UCSD-AML1 (cell line): ENCODE measurements around the gene CRACR2B.

Experiments used
- DNase-seq: peaks from one replicate; lab custom pipeline; 2025; ENCODE audit not compliant: unreplicated experiment; lab: John Stamatoyannopoulos, UW

Gene CRACR2B

DNA sequence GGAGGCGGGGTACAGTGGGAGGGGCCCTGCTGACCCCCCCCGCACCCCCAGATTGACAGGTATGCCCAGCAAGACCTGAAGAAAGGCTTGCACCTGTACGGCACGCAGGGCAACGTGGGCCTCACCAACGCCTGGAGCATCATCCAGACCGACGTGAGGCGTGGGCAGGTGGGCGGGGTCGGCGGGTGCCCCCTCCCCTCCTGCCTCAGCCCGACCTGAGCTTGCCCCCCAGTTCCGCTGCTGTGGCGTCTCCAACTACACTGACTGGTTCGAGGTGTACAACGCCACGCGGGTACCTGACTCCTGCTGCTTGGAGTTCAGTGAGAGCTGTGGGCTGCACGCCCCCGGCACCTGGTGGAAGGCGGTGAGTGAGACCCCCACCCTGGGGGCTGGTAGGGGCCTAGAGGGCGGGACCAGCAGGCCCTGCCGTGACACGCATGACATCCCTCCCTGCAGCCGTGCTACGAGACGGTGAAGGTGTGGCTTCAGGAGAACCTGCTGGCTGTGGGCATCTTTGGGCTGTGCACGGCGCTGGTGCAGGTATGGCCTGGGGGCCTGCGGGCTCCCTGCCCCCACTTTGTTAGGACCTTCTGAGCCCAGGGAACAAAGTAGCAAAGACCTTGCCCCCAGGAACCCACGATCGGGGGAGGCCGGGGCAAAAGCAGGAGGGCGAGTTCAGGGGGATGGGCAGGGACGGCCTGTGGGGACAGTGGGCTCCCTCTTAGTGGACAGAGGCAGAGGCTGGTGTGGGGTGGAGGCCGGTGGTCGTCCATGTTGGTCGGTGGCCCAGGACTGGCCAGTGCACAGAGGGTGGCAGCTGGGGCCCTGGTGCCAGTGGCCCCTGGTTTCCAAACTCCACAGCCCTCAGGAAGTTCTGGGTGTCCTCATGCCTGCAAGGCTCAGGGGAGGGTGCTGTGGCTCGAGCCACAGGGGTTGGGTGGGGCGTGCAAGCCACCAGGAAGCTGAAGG, 38.0 kb downstream of the CRACR2B start:
- DNase-seq, result no peak

DNA sequence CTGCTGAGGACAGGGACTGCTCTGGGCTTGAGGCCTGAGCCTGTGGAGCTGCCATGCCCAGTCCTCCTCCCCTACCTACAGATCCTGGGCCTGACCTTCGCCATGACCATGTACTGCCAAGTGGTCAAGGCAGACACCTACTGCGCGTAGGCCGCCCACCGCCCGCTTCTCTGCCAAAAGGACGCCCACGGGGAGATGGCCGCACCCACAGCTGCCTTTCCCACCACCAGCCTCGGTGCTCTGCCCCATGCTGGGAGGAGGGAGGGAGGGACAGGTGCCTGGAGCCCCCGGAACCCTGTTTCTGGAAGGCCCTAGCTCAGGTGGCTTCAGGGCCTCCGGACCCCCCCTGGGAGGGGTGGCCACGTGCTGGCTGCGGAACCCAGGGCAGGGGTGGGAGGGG, 38.8 kb downstream of the CRACR2B start:
- DNase-seq, result no peak

DNA sequence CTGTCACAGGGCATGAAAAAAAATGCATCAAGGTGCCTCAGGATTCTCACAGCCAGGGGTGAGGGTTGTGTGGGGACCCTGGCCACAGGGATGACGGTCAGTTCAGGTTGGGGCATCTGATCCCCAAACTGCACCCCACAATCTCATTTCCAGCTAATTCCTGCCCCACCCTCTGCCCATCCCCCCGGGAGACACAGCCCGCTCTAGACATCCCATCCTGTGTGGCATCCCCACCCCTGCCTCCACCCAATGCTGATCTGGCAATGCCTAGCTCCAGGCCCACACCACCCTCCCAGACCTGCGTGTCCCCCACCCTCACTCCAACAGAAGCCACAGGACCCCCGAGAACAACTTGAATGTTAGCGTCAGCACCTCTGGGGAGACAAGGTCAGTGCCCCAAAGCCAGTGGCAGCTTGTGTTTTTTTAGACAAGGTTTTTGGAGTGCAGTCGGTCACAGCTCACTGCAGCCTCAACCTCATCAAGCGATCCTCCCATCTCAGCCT, 40.2 kb downstream of the CRACR2B start:
- no peak for DNase-seq

DNA sequence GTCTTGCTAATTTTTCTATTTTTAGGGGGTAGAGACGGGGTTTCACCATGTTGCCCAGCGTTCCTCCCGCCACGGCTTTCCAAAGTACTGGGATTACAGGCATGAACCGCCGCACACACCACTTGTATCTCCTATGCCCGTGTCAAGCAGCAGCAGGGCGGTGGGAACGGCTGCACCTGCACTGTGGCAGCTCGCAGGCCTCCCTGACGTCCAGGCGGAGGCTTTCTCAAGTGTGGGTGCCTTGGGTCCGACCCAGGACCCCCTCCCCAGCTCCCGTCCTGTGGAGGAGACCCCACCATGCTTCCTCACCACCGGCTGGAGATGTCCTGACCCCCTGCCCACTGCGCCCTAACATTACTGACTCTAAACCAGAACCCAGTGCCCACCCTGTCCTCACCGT, 40.7 kb downstream of the CRACR2B start:
- DNase-seq, result no peak

DNA sequence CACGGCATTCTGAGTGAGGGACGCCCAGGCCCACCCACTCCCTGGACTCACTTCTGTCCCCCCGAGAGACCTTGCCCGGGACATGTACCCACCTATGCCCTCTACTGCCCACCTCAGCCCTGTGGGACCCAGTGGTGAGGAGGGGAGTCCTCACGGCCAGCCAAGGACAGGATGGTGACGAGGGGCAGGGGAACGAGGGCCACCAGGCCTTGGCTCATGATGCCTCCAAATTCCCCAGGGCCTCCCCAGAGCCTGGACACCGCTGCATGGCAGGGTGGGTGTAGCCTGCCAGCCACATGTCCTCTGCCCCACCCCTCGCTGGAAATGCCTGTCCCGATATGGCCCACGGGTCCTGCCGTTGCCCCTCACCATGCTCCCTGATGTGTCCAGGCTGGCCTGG, 41.1 kb downstream of the CRACR2B start:
- no peak for DNase-seq

DNA sequence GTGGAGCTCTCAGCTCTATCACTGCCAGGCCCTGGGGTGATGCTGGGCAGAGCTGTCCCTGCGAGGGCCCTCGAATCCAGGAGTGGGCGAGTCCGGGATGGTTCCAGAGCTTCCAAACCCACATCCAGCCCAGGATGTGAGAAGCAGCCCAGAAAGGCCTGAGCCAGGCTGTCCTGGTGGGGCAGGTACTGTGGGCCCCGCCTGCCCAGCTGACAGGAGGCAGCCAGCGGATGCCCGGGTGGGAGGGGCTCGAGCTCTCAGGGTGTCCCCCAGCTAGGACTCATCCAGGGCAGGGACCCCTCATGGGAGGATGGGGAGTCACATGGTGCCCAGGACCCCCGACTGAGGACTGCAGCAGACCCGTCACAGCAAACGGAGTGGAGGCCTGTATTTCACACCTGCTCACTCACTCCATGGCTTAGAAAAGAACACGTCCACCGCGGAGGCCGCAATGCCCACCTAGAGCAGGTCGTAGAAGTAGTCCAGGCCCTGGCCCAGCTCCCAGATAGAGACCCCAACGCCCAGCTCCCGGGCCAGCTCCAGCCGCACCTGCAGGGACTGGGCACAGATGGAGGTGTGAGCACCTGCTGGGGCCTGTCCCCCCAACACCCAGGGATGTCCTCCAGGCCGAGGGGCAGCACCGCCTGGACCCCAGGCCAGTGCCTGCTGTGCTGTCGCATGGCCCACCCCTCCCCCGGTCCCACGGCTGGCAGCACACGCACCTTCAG, 41.8 kb downstream of the CRACR2B start:
- no peak for DNase-seq

DNA sequence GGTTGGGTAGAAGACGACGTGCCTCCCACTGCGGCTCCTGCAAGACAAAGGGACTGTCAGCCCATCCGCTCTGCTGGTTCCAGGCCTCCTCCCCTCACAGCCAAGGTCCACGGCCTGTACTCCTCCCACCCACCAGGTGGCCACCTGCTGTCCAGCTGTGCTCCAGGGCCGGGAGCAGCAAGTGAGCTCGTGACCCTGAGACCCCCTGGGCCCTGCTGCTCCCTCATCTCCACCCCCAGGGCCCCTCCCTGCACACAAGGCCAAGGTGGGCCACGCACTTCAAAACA, 42.4 kb downstream of the CRACR2B start:
- DNase-seq, result no peak

DNA sequence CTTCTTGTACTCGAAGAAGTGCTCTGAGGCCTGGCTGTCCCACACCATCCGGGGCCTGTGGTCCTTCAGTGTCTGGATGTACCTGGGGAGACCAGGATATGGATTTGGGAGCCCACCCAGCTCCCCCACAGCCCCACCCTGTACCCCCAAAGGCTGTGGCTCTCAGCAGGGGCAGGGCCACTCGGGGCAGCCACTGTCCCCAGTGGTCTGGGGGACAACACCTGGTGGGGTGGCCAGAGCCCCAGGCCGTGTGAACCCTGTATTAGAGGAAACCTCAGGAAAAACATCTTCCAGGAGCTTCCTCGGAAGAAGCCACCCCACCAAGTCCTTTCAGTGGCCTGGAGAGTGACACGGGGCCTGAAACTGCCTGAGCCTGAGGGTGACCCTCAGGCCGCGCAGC, 42.7 kb downstream of the CRACR2B start:
- DNase-seq, result no peak

DNA sequence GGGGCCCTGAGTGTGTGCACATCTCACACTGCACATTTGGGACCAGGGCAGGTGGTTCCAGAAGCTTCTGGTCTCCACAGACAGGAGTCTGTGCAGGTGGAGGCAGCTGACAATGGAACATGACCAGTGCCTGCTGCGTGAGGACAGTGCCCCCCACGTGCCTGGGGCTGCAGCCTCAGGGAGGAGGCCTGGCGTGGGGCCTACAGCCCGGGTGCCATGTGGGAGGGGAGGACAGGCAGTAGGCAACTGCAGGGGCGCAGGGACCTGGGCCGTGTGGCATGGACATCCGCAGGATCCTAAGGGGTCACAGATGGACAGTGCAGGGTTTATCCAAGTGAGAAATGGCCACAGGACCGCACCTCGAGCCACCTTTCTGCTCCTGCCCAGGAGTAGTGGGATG, 43.8 kb downstream of the CRACR2B start:
- DNase-seq, result no peak

DNA sequence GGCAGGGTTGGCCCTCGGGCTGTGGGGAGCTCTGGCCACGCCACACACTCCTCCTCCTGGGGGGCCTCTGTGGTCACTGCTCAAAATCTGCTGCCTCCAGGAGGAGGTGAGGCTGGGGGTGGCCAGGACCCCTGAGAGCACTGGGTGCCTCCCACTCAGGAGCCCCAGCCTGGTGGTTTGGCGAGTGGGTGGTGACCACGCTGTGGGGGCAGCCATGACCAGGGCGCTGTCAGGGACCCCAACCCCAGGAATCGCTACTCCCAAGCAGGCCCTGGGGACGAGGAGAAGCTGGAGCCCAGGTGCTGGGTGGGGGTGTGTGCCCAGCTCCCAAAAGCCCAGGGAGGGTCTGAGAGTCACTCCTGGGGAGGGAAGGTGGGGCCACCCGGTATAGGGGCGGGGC, 45.1 kb downstream of the CRACR2B start:
- no peak for DNase-seq

DNA sequence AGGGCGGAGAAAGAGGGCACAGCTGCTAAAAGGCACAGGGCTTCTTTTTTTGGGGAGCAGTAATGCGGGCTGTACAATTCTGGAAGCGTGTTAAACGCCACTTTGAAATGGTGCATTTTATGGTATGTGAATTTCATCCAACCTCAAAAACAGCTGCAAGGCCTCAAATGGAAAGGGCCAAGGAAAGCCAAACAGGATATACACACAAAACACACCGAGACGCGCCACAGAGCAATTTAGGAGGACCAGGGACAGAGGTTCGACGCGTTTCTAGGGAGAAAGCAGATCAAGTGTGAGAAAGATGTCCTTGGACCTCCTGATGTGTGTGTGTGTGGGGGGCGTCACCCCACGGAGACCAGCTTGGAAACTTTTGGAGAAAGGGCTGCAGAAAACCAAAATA, 46.0 kb downstream of the CRACR2B start:
- no peak for DNase-seq

DNA sequence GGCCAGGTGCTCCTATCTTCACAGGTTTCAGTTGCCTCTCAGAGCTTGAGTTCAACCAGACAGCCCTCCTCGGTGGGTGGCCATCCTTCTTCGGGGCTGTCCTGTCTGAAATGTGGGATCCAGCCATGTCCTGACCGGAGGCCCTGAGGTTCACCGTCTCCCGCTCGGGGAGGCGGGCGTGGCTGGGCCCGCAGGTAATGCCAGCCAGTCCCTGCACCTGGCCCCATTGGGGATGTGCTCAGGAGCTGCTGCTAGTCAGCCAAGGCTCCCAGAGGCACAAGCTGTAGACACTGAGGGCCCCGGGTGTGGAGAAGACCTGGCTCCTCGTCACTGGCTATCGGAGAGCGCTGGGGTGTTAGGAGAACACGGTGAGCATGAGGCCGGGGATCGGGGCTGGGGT, 47.5 kb downstream of the CRACR2B start:
- no peak for DNase-seq

DNA sequence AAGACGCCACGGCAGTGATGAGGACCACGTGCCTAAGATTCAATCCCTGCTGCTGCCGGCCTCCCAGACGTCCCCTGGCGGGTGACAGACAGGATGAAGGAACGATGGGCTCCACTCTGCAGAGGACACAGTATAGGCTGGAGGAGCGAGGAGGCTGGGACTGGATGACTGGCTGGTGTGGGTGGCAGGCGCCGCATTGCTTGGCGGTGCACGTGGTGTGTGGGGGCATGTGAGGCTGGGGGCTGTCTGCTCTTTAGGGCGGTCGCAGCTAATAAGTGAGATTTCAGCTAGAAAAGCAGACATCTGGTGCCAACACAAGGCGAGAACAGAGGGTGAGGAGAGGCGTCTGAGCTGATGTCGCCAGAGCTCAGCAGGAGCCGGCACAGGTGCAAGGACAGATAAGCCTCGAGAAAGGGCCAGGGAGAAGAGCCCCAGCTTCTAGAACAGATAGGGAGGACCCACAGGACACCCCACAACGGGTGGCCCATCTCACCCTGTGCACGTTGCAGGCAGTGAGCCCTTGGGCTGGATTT, 48.1 kb downstream of the CRACR2B start:
- DNase-seq, result no peak

DNA sequence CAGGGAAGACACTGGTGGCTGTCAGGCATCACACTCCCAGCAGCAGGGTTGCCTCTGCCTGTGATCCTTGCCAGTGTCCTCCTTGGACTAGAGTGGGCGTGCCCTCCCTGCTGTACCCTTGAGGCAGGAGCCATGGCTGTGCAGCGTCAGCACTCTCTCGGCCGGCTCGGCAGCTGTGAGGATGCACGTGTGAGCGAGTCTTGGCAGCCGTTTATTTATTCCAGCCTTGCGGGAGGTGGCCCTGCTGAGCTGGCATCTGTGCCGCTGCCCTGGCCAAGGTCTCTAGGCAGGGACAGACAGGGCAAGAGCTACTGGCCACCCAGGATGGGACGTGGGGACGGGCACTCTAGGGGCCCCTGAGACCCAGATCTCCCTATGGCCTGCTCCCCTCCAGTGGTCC, 48.8 kb downstream of the CRACR2B start:
- no peak for DNase-seq

DNA sequence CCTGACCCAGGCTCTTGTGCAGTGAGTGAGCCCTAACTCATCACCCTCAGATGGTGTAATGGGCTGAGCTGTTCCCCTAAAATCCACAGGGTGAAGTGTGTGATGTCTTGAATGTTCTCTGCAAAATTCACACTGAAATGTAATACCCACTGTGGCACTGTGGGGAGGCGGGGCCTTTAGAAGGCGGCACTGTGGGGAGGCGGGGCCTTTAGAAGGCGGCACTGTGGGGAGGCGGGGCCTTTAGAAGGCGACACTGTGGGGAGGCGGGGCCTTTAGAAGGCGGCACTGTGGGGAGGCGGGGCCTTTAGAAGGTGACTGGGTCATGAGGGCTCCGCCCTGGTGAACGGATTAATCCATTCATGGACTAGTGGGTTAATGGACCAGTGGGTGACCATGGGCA, 49.8 kb downstream of the CRACR2B start:
- DNase-seq, result no peak

DNA sequence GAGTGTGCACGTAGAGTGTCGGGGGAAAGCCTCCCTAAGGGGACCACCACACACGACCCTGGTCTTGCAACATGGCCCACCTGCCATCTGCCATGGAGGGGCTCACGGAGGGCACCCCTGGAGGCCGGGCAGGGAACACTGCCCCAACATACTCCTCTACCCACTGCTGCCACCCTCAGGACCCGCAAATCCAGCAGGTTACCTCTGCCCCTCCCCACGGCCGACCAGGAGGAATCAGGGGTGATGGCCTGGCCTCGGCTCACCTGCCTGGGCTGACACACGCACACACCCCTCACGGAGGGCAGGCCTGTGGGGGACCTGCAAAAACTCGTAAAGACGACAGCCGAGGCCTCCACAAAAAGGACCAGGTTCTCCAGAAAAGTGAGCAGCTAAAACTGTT, 52.7 kb downstream of the CRACR2B start:
- no peak for DNase-seq
